Left kidney (tissue), 2 donors: Measurements from ENCODE around the gene MAPT. TPM values are rescaled to one million over a fixed set of nuclear protein-coding genes. Genes with fewer than 3 reads are reported as not detected.

Experiments
- DNase-seq: peaks from one replicate; pipeline ENCODE4 v3.0.0-alpha.2; 2013
- polyA plus RNA-seq: library from polyadenylated mRNA; unstranded; fragments of 120-200 nt; gene quantifications from one replicate; pipeline ENCODE4 v1.2.1, GENCODE V29; 2013; ENCODE audit not compliant: insufficient read length

Gene MAPT
- polyA plus RNA-seq, 1 donor = 7.1 TPM

DNA sequence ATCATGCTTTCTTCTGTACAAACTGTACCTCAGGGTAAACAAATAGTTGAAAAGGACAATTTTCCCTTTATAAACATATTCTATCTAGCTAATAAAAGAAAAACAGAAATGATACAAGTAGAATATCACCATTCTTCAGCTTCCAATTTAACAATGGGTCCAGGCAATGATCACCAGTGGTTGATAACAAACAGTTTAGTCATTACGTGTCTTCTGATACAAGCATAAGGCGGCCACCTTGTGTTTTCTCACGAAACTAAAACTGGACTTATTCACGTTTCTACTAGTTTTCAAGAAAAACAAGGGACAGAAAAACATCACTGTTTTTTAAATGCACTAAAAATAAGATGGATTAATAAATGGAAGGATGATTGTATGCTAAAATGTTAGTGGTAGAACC is 163.0 kb downstream of the MAPT start:
- no peak for DNase-seq

DNA sequence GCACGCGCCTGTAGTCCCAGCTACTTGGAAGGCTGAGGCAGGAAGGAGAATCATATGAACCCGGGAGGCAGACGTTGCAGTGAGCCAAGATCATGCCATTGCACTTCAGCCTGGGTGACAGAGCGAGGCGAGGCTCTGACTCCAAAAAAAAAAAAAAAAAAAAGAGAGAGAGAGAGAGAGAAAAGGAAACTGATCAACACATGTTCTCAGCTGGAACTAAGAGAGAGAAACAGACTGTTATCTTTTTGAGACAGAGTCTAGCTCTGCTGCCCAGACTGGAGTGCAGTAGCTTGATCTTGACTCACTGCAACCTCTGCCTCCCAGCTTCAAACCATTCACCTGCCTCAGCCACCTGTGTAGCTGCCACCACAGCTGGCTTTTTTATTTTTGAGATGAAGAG is 165.1 kb downstream of the MAPT start:
- DNase-seq = no peak

DNA sequence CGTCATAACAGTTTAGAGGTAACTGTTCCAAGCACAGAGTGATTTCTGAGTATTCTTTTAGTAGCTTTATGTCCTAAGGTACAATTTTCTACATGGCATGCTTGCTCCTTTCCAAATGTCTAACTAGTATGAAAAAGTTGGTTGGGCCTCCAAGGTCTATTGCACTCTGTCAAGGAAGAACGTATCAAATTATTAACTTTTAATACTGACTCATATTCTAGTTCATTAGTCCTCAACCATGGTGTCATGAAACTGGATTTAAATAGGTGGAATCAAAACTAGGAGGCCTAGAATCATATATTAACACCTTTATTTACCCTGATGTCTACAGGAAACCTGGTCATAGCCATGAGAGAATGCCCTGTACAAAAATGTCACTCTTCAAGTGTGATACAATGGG is 166.1 kb downstream of the MAPT start:
- DNase-seq = no peak

DNA sequence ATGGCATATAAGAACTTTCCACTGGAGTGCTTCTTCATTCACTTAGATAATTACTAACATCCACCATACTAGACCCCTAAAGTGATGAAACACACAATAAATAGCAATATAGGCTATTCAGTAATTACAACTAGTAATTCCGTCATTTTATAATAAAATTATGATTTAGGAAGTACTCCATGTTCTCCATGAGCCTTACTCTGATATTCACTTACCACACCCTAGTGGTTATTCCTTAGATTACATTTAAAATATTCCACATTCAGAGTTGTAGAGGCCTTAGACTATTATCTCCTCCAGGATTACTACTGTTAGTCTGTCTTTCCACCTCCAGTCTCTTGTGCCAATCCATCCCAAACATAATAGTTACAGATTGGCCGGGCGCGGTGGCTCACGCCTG is 167.1 kb downstream of the MAPT start:
- DNase-seq = no peak

DNA sequence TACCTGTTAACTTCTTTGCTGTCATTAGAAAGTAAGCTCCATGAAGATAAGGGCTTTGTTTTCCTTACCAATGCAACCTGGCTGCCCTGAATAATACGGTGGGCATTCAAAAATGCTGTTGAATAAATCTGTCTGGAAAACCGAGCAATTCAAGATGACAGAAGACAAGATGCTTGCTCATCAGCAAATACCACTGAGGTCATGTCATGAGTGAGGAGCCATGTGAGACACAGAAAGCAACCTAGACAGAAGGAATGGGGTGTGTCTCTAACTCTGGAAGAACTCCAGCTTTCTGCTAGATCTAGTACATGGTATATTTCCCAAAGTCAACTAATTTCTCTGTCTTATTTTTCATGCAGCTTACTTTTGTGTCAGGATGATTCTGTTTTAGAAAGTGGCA is 168.9 kb downstream of the MAPT start:
- DNase-seq = no peak

DNA sequence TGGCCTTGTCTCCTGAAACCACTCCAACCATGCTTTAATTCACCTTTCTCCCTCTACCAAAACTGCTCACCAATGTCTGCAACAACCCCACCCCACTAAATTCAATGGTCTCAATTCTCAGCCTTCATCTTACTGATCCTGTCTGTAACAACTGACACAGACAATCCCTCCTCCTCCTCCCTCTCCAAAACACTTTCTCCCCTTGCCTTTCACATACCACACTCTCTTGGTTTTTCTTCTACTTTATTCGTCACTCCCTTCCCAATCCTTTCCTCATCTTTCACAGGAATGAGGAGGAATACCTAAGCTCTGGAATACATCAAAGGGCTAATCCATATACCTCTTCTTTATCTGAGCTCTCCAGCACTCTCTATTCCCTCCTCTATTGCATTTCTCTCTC is 170.1 kb downstream of the MAPT start:
- DNase-seq = no peak

DNA sequence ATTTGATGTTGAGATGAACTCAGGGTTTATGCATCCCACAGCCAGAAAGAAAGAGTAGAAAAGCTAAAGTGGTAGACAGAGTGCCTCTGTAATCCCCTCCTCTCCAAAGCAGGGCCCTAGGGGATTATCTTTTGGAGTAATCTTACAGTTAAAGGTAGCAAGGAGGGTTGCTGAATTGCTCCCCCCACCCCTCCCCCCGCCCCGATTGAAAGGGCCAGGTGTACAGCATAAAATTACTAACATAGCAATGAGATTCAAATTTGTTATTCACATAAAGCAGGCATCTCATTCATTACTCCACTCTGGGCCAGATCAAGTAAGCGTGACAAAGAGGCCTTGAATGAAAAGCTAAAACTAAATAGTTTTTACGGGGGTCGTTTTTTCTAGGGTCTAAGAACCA is 177.4 kb downstream of the MAPT start:
- DNase-seq = no peak

DNA sequence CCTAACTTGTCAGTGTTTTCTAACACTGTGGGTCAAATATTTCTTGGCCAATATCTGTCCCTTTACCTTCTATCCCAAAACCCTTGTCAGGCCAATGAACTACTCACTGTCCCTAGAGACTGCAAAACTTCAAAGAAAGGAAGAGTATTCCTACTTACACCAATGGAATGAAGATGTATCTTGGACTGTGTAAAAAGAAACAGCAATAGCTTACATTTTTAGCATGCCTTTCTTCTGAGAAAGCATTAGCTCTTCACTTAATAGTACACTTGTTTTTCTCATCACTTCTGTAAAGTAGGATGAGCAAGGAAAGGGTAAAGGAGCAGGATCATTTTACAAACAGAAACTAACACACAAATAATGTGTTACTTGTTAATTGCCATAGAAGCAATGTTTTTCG is 178.6 kb downstream of the MAPT start:
- no peak for DNase-seq

DNA sequence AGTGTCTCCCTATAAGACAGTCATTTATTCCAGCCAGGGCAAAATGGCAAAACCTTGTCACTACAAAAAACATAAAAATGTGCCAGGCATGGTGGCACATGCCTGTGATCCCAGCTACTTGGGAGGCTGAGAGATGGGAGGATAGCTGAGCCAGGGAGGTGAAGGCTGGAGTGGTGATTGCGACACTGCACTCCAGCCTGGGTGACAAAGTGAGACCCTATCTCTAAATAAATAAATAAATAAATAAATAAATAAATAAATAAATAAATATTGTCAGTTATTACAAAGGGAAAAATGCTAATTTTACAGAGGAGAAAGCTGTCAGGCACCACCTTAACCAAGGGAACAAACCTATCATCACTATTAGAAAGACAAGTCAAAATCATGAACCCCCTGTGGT is 180.2 kb downstream of the MAPT start:
- no peak for DNase-seq

Other genes with a start within 250 kb of the MAPT start
- gene CRHR1, start 110.2 kb upstream of the MAPT start, polyA plus RNA-seq = 0.47 TPM
- not detected for gene SPPL2C, start 49.7 kb upstream of the MAPT start, polyA plus RNA-seq
- gene STH, start 104.7 kb downstream of the MAPT start, polyA plus RNA-seq = not detected